ENCODE results near the gene KRTAP10-6.

DNA sequence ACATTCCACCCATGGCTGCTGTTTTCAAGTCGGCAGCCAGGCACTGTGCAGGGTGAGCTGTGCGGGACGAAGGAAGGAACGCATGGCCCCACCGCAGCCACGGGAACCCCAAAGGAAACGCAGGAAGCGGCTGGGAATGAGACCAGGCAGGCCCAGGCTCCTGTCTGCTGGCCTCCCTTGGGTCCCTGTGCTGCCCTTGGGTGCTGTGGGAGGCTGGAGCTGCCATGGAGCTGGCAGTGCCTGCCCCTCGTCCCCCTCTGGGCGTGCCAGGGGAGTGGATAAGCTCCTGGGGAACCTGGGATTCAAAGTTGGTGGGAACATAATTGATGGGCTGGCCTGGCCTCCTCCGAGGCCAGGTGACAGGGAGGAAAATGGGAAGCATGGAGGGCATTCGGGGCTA lies 24.0 kb downstream of the KRTAP10-6 start:
- TF ChIP-seq, protein P1, sequence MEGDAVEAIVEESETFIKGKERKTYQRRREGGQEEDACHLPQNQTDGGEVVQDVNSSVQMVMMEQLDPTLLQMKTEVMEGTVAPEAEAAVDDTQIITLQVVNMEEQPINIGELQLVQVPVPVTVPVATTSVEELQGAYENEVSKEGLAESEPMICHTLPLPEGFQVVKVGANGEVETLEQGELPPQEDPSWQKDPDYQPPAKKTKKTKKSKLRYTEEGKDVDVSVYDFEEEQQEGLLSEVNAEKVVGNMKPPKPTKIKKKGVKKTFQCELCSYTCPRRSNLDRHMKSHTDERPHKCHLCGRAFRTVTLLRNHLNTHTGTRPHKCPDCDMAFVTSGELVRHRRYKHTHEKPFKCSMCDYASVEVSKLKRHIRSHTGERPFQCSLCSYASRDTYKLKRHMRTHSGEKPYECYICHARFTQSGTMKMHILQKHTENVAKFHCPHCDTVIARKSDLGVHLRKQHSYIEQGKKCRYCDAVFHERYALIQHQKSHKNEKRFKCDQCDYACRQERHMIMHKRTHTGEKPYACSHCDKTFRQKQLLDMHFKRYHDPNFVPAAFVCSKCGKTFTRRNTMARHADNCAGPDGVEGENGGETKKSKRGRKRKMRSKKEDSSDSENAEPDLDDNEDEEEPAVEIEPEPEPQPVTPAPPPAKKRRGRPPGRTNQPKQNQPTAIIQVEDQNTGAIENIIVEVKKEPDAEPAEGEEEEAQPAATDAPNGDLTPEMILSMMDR (IDR thresholded peaks at IDR 0.05) = no peak
- no peak for TF ChIP-seq ZFX (IDR thresholded peaks at IDR 0.05; ENCODE audit: borderline replicate concordance)

All from 22Rv1 (cell line).